Urinary bladder (tissue), 4 donors: Measurements from ENCODE around the gene VSTM4. TPM values are rescaled to one million over a fixed set of nuclear protein-coding genes. Genes with fewer than 3 reads are reported as not detected.

Source experiments
- DNase-seq: peaks from one replicate; pipeline ENCODE4 v3.0.0-alpha.2; 2015; ENCODE audit errors: extremely low spot score
- H3K27ac ChIP-seq: one replicate; pipeline ENCODE4 v1.5.1; 2013; ENCODE audit warnings: low read depth, mild to moderate bottlenecking, moderate library complexity
- H3K36me3 ChIP-seq: one replicate; pipeline ENCODE4 v1.6.1; 2013; ENCODE audit warnings: mild to moderate bottlenecking, moderate library complexity; ENCODE audit not compliant: insufficient read depth
- H3K4me1 ChIP-seq: one replicate; pipeline ENCODE4 v1.6.1; 2013; ENCODE audit warnings: mild to moderate bottlenecking, moderate library complexity; ENCODE audit not compliant: insufficient read depth
- H3K4me3 ChIP-seq: one replicate; pipeline ENCODE4 v1.5.1; 2013; ENCODE audit warnings: low read depth, low read length
- WGBS: extraction: QIAGEN DNeasy Blood & Tissue Kit; methylation state at CpG from one replicate; pipeline ENCODE4 v1.1.7; 2013; 5-methylcytosine and 5-hydroxymethylcytosine counted together
- polyA plus RNA-seq: library from polyadenylated mRNA; stranded (reverse); fragments of 200-250 nt; gene quantifications from one replicate; pipeline ENCODE4 v1.2.3, GENCODE V29; 2013
- total RNA-seq: library from RNA; depleted of rRNA; stranded (reverse); fragments of >200 nt; gene quantifications from one replicate; pipeline ENCODE4 v1.2.3, GENCODE V29; 2014
- donor health status: healthy with polysubstance abuse.
- donor health status: healthy.

Gene VSTM4
- total and polyA plus RNA-seq, 2 donors: 18.7 to 60.2 TPM

- Histone ChIP-seq H3K36me3 (no peaks in the 10 kb centered on the region), H3K27ac (no peak overlapping the region), H3K4me3 (no peak overlapping the region), H3K4me1 (peaks cover 2% of the 10 kb centered on the region)
- DNase-seq: no peak
- WGBS: 43% methylated on average over 4 of the region's 4 CpGs
Measured at GRCh38 chr10:49010865-49011264, 104.5 kb downstream of the VSTM4 start.

GRCh38 chr10:49010295-49010694 lies 105.0 kb downstream of the VSTM4 start:
- 65% methylated on average over 4 of the region's 4 CpGs for WGBS
- H3K27ac ChIP-seq: no peak overlapping the region

GRCh38 chr10:49009199-49009979 lies 105.9 kb downstream of the VSTM4 start:
- H3K36me3 ChIP-seq: no peaks in the 10 kb centered on the region
- no peak for DNase-seq
- peaks cover 2% of the 10 kb centered on the region for H3K4me1 ChIP-seq
- no peak overlapping the region for H3K4me3 ChIP-seq
- no peak overlapping the region for H3K27ac ChIP-seq
- 40% methylated on average over 8 of the region's 8 CpGs for WGBS

More at GRCh38 chr10:49010295-49010694, 105.0 kb downstream of the VSTM4 start:
- no peaks in the 10 kb centered on the region for H3K36me3 ChIP-seq
- peaks cover 2% of the 10 kb centered on the region for H3K4me1 ChIP-seq
- H3K4me3 ChIP-seq: no peak overlapping the region
- no peak for DNase-seq

- Histone ChIP-seq H3K36me3 (no peaks in the 10 kb centered on the region), H3K27ac (no peak overlapping the region), H3K4me3 (no peak overlapping the region), H3K4me1 (peaks cover 2% of the 10 kb centered on the region)
- 68% methylated on average over 13 of the region's 13 CpGs for WGBS
- DNase-seq: no peak
Measured at GRCh38 chr10:49008505-49009198, 106.7 kb downstream of the VSTM4 start.

GRCh38 chr10:49008091-49008490 lies 107.2 kb downstream of the VSTM4 start:
- Histone ChIP-seq H3K4me3 (no peak overlapping the region), H3K4me1 (peaks cover 2% of the 10 kb centered on the region), H3K27ac (no peak overlapping the region), H3K36me3 (no peaks in the 10 kb centered on the region)
- WGBS: 44% methylated on average over 1 of the region's 1 CpG
- DNase-seq: no peak

- no peak for DNase-seq
- H3K36me3 ChIP-seq: no peaks in the 10 kb centered on the region
- no peak overlapping the region for H3K27ac ChIP-seq
- 71% methylated on average over 5 of the region's 5 CpGs for WGBS
- H3K4me1 ChIP-seq: no peaks in the 10 kb centered on the region
- no peak overlapping the region for H3K4me3 ChIP-seq
Measured at GRCh38 chr10:49007129-49007528, 108.2 kb downstream of the VSTM4 start.

GRCh38 chr10:49005270-49005669 lies 110.1 kb downstream of the VSTM4 start:
- WGBS: 84% methylated on average over 5 of the region's 5 CpGs
- Histone ChIP-seq H3K4me1 (no peaks in the 10 kb centered on the region), H3K4me3 (no peak overlapping the region), H3K27ac (no peak overlapping the region), H3K36me3 (no peaks in the 10 kb centered on the region)
- DNase-seq: no peak

GRCh38 chr10:49001870-49002672 lies 113.3 kb downstream of the VSTM4 start:
- no peaks in the 10 kb centered on the region for H3K36me3 ChIP-seq
- WGBS: 66% methylated on average over 17 of the region's 17 CpGs
- H3K4me3 ChIP-seq: no peak overlapping the region
- H3K27ac ChIP-seq: no peak overlapping the region
- no peaks in the 10 kb centered on the region for H3K4me1 ChIP-seq
- no peak for DNase-seq

- WGBS: 79% methylated on average over 9 of the region's 9 CpGs
- Histone ChIP-seq H3K27ac (no peak overlapping the region), H3K36me3 (no peaks in the 10 kb centered on the region), H3K4me1 (no peaks in the 10 kb centered on the region), H3K4me3 (no peak overlapping the region)
- DNase-seq: no peak
Measured at GRCh38 chr10:49001402-49001801, 113.9 kb downstream of the VSTM4 start.

GRCh38 chr10:49000437-49001398 lies 114.6 kb downstream of the VSTM4 start:
- H3K4me3 ChIP-seq: no peak overlapping the region
- H3K4me1 ChIP-seq: no peaks in the 10 kb centered on the region
- 91% methylated on average over 13 of the region's 13 CpGs for WGBS
- no peak overlapping the region for H3K27ac ChIP-seq
- no peak for DNase-seq
- H3K36me3 ChIP-seq: no peaks in the 10 kb centered on the region

- 95% methylated on average over 2 of the region's 2 CpGs for WGBS
- DNase-seq: no peak
- H3K36me3 ChIP-seq: no peaks in the 10 kb centered on the region
- no peak overlapping the region for H3K4me3 ChIP-seq
- no peaks in the 10 kb centered on the region for H3K4me1 ChIP-seq
- no peak overlapping the region for H3K27ac ChIP-seq
Measured at GRCh38 chr10:48999346-48999745, 116.0 kb downstream of the VSTM4 start.

- no peak for DNase-seq
- H3K36me3 ChIP-seq: no peaks in the 10 kb centered on the region
- H3K4me1 ChIP-seq: no peaks in the 10 kb centered on the region
- no peak overlapping the region for H3K27ac ChIP-seq
- whole genome bisulfite sequencing: 80% methylated on average over 3 of the region's 3 CpGs
- no peak overlapping the region for H3K4me3 ChIP-seq
Measured at GRCh38 chr10:48996329-48996728, 119.0 kb downstream of the VSTM4 start.

GRCh38 chr10:48993627-48994026 lies 121.7 kb downstream of the VSTM4 start:
- H3K4me1 ChIP-seq: no peaks in the 10 kb centered on the region
- no peak overlapping the region for H3K4me3 ChIP-seq
- no peak overlapping the region for H3K27ac ChIP-seq
- H3K36me3 ChIP-seq: no peaks in the 10 kb centered on the region
- no peak for DNase-seq
- 83% methylated on average over 5 of the region's 5 CpGs for WGBS
